ENCODE data around the gene CALN1. TPM values are rescaled to one million over a fixed set of nuclear protein-coding genes. Genes with fewer than 3 reads are reported as not detected.

CALN1 gene
- polyA plus RNA-seq, 1 donor from 2014 or later, result 7.8 TPM

- Histone ChIP-seq H2AFZ (ENCODE audit: low read depth, low read length) (no peak overlapping the region), H4K20me1 (ENCODE audit: insufficient read depth) (no peaks in the 10 kb centered on the region), H3K27ac (ENCODE audit: low read length) (no peak overlapping the region), H3K9me3 (ENCODE audit: low read length) (no peaks in the 10 kb centered on the region), H3K9ac (ENCODE audit: low read length) (no peak overlapping the region), H3K4me3 (ENCODE audit: low read length) (no peak overlapping the region), H3K79me2 (replicated peaks; ENCODE audit: insufficient read depth, low read length) (no peaks in the 10 kb centered on the region), H3K27me3 (ENCODE audit: insufficient read depth, low read depth, low read length) (no peaks in the 10 kb centered on the region), H3K4me2 (ENCODE audit: low read length) (no peak overlapping the region), H3F3A (ENCODE audit: insufficient read depth, low read length, poor library complexity, severe bottlenecking) (no peaks in the 10 kb centered on the region), H3K36me3 (ENCODE audit: insufficient read depth, low read length) (no peaks in the 10 kb centered on the region), H3K9me2 (ENCODE audit: insufficient read depth, low read length) (no peaks in the 10 kb centered on the region)
- TF ChIP-seq, protein P1, sequence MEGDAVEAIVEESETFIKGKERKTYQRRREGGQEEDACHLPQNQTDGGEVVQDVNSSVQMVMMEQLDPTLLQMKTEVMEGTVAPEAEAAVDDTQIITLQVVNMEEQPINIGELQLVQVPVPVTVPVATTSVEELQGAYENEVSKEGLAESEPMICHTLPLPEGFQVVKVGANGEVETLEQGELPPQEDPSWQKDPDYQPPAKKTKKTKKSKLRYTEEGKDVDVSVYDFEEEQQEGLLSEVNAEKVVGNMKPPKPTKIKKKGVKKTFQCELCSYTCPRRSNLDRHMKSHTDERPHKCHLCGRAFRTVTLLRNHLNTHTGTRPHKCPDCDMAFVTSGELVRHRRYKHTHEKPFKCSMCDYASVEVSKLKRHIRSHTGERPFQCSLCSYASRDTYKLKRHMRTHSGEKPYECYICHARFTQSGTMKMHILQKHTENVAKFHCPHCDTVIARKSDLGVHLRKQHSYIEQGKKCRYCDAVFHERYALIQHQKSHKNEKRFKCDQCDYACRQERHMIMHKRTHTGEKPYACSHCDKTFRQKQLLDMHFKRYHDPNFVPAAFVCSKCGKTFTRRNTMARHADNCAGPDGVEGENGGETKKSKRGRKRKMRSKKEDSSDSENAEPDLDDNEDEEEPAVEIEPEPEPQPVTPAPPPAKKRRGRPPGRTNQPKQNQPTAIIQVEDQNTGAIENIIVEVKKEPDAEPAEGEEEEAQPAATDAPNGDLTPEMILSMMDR (IDR thresholded peaks at IDR 0.05; ENCODE audit: poor library complexity, severe bottlenecking), result no peak
- no peak for TF ChIP-seq SMC3 (conservative IDR thresholded peaks at IDR 0.05; ENCODE audit: poor library complexity)
These were observed 394.4 kb downstream of the CALN1 start for GRCh38 chr7:72017756-72018155.

DNA sequence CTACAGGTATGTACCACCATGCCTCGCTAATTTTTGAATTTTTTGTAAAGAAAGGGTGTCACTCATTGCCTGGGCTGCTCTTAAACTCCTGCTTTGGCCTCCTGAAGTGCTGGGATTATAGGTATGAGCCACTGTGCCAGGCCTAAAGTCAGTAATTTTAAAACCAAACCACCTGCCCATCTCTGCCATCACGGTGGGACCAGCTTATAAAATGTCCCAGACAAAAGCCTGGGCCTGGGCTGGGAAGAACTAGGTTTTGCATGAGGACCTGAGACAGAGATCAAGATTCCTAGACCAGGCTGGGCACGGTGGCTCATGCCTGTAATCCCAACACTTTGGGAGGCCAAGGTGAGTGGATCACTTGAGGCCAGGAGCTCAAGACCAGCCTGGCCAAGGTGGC lies 395.6 kb downstream of the CALN1 start:
- Histone ChIP-seq H3K4me2 (ENCODE audit: low read length) (no peak overlapping the region), H4K20me1 (ENCODE audit: insufficient read depth) (no peaks in the 10 kb centered on the region), H3K79me2 (replicated peaks; ENCODE audit: insufficient read depth, low read length) (no peaks in the 10 kb centered on the region), H3K9me2 (ENCODE audit: insufficient read depth, low read length) (no peaks in the 10 kb centered on the region), H2AFZ (ENCODE audit: low read depth, low read length) (no peak overlapping the region), H3K27me3 (ENCODE audit: insufficient read depth, low read depth, low read length) (no peaks in the 10 kb centered on the region), H3K36me3 (ENCODE audit: insufficient read depth, low read length) (no peaks in the 10 kb centered on the region), H3K9me3 (ENCODE audit: low read length) (no peaks in the 10 kb centered on the region), H3F3A (ENCODE audit: insufficient read depth, low read length, poor library complexity, severe bottlenecking) (no peaks in the 10 kb centered on the region), H3K9ac (ENCODE audit: low read length) (no peak overlapping the region), H3K4me3 (ENCODE audit: low read length) (no peak overlapping the region), H3K27ac (ENCODE audit: low read length) (no peak overlapping the region)
- TF ChIP-seq TAF1 (IDR thresholded peaks at IDR 0.05; ENCODE audit: low read depth) (no peak), EZH2 (IDR thresholded peaks at IDR 0.05; ENCODE audit: borderline replicate concordance, insufficient read depth, low read length, poor library complexity, severe bottlenecking) (no peak), MXI1 (conservative IDR thresholded peaks at IDR 0.05; ENCODE audit: poor library complexity, severe bottlenecking) (no peak), SMC3 (conservative IDR thresholded peaks at IDR 0.05; ENCODE audit: poor library complexity) (no peak), POLR2AphosphoS5 (IDR thresholded peaks at IDR 0.05) (no peak), EP300 (conservative IDR thresholded peaks at IDR 0.05; ENCODE audit: poor library complexity, severe bottlenecking) (no peak), RAD21 (conservative IDR thresholded peaks at IDR 0.05) (no peak)
- TF ChIP-seq, protein P1 (IDR thresholded peaks at IDR 0.05; ENCODE audit: poor library complexity, severe bottlenecking), result no peak
- TF ChIP-seq, protein P2, sequence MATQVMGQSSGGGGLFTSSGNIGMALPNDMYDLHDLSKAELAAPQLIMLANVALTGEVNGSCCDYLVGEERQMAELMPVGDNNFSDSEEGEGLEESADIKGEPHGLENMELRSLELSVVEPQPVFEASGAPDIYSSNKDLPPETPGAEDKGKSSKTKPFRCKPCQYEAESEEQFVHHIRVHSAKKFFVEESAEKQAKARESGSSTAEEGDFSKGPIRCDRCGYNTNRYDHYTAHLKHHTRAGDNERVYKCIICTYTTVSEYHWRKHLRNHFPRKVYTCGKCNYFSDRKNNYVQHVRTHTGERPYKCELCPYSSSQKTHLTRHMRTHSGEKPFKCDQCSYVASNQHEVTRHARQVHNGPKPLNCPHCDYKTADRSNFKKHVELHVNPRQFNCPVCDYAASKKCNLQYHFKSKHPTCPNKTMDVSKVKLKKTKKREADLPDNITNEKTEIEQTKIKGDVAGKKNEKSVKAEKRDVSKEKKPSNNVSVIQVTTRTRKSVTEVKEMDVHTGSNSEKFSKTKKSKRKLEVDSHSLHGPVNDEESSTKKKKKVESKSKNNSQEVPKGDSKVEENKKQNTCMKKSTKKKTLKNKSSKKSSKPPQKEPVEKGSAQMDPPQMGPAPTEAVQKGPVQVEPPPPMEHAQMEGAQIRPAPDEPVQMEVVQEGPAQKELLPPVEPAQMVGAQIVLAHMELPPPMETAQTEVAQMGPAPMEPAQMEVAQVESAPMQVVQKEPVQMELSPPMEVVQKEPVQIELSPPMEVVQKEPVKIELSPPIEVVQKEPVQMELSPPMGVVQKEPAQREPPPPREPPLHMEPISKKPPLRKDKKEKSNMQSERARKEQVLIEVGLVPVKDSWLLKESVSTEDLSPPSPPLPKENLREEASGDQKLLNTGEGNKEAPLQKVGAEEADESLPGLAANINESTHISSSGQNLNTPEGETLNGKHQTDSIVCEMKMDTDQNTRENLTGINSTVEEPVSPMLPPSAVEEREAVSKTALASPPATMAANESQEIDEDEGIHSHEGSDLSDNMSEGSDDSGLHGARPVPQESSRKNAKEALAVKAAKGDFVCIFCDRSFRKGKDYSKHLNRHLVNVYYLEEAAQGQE (IDR thresholded peaks at IDR 0.05; ENCODE audit: borderline replicate concordance), result no peak

Measured in neural cell (in vitro differentiated cells).